ENCODE data around the gene ZNFX1. TPM values are rescaled to one million over a fixed set of nuclear protein-coding genes. Genes with fewer than 3 reads are reported as not detected.
A peak's percentile ranks its signal among the peaks of the same experiment; 100 is the strongest.
"Not testable (repeated sequence)": the region's sequence is repeated elsewhere in the genome, so short reads cannot be mapped to it uniquely, and the experiment has no call there.

Gene ZNFX1
- total RNA-seq, 3 donors from 2014 or later = 33.6 to 36.4 (median 35.5) TPM

- DNase-seq (no peak), ATAC-seq (peak; percentile 29)
- no peak for TF ChIP-seq CTCF (IDR thresholded peaks at IDR 0.05)
Measured at GRCh38 chr20:49207076-49207475, 70.8 kb downstream of the ZNFX1 start.

GRCh38 chr20:49203746-49204145 lies 74.1 kb downstream of the ZNFX1 start:
- no peak for TF ChIP-seq CTCF (IDR thresholded peaks at IDR 0.05)
- Histone ChIP-seq H3K9me3 (no peaks in the 10 kb centered on the region), H3K4me1 (ENCODE audit: low read depth) (no peaks in the 10 kb centered on the region), H3K36me3 (ENCODE audit: low read depth) (no peaks in the 10 kb centered on the region), H3K4me3 (no peak overlapping the region)
- ATAC-seq (no peak), DNase-seq (no peak)
- intact Hi-C loops (cut with DNase I, micrococcal nuclease) = no loop called here

More at GRCh38 chr20:49207076-49207475, 70.8 kb downstream of the ZNFX1 start:
- intact Hi-C loops (cut with DNase I, micrococcal nuclease) = no loop called here
- Histone ChIP-seq H3K4me3 (no peak overlapping the region), H3K36me3 (ENCODE audit: low read depth) (no peaks in the 10 kb centered on the region), H3K4me1 (ENCODE audit: low read depth) (no peaks in the 10 kb centered on the region), H3K9me3 (peaks cover 4% of the 10 kb centered on the region)

GRCh38 chr20:49203011-49203410 lies 74.8 kb downstream of the ZNFX1 start:
- Histone ChIP-seq H3K9me3 (no peaks in the 10 kb centered on the region), H3K4me1 (ENCODE audit: low read depth) (no peaks in the 10 kb centered on the region), H3K36me3 (ENCODE audit: low read depth) (no peaks in the 10 kb centered on the region), H3K4me3 (no peak overlapping the region)
- intact Hi-C loops (cut with DNase I, micrococcal nuclease) = no loop called here
- TF ChIP-seq CTCF (IDR thresholded peaks at IDR 0.05) = no peak
- DNase-seq (no peak), ATAC-seq (no peak)

GRCh38 chr20:49199729-49200293 lies 78.0 kb downstream of the ZNFX1 start:
- H3K4me1 ChIP-seq (ENCODE audit: low read depth) = no peaks in the 10 kb centered on the region
- H3K4me3 ChIP-seq = no peak overlapping the region
- no peak for TF ChIP-seq CTCF (IDR thresholded peaks at IDR 0.05)
- H3K36me3 ChIP-seq (ENCODE audit: low read depth) = no peaks in the 10 kb centered on the region
- no peaks in the 10 kb centered on the region for H3K9me3 ChIP-seq
- intact Hi-C loops (cut with DNase I, micrococcal nuclease) = no loop called here
- DNase-seq = no peak
- no peak for ATAC-seq

- H3K36me3 ChIP-seq (ENCODE audit: low read depth); DNase-seq; H3K9me3 ChIP-seq; intact Hi-C loops (cut with DNase I, micrococcal nuclease); H3K4me1 ChIP-seq (ENCODE audit: low read depth); H3K4me3 ChIP-seq; ATAC-seq: not testable (repeated sequence)
Measured at GRCh38 chr20:49192944-49193518, 84.8 kb downstream of the ZNFX1 start.

Other genes with a start within 250 kb of the ZNFX1 start
- gene CSE1L, start 231.7 kb downstream of the ZNFX1 start, total RNA-seq = 10 to 100 TPM; 22.4 to 40.0 (median 32.9) TPM
- gene STAU1, start 89.7 kb downstream of the ZNFX1 start, total RNA-seq = 10 to 100 TPM; 83.8 to 95.7 (median 91.0) TPM
- gene DDX27, start 58.6 kb downstream of the ZNFX1 start, total RNA-seq = 10 to 100 TPM; 27.1 to 32.8 (median 32.5) TPM
- gene KCNB1, start 204.6 kb upstream of the ZNFX1 start, total RNA-seq = 10 to 100 TPM in 1 of 3 donors, 1 to 10 TPM in 1, under 1 TPM in 1; 0.46 to 14.6 (median 2.3) TPM